K562 (cell line): ENCODE results near the gene PDZD8. TPM values are rescaled to one million over a fixed set of nuclear protein-coding genes. Genes with fewer than 3 reads are reported as not detected.

ENCODE experiments used
- CBX3 ChIP-seq, 2 experiments: IDR thresholded peaks; 1 replicate in 1 of 2; 2 replicates in 1 of 2; pipeline ENCODE4 v1.6.1; 2012; ENCODE audit warnings: inconsistent platforms in 2 of 2, low read length in 2 of 2, borderline replicate concordance in 1 of 2, control low read depth in 1 of 2
- CCNT2 ChIP-seq: IDR thresholded peaks from 2 replicates; pipeline ENCODE4 v1.6.1; 2011; ENCODE audit warnings: borderline replicate concordance, low read depth, mild to moderate bottlenecking, moderate library complexity, mixed read lengths, low read length; ENCODE audit not compliant: insufficient read length; ENCODE audit errors: extremely low read depth
- FOXM1 ChIP-seq, 2 experiments: fragments of 450-650 bp in 1 of 2; sonication (generic) in 1 of 2; formaldehyde crosslinking in 1 of 2; IDR thresholded peaks; 2 replicates each; pipeline versions ENCODE4 v1.6.1 to v1.9.0; 2017 to 2022; ENCODE audit warnings: low read depth in 2 of 2, mild to moderate bottlenecking in 2 of 2, missing genetic modification reagents in 1 of 2, moderate library complexity in 1 of 2
- GATAD2A ChIP-seq: fragments of 450-650 bp; IDR thresholded peaks from 2 replicates; pipeline ENCODE4 v1.6.1; 2017
- HDAC3 ChIP-seq: fragments of 450-650 bp; IDR thresholded peaks from 2 replicates; pipeline ENCODE4 v1.6.1; 2018; ENCODE audit warnings: borderline replicate concordance, mild to moderate bottlenecking, moderate library complexity; ENCODE audit not compliant: partially characterized antibody
- HNRNPH1 ChIP-seq: fragments of 200-400 bp; formaldehyde crosslinking; optimal IDR thresholded peaks from 2 replicates; pipeline ENCODE3; 2017; ENCODE audit warnings: low read depth, mild to moderate bottlenecking, low read length, moderate library complexity
- KAT7 ChIP-seq: sonication (generic); formaldehyde crosslinking; IDR thresholded peaks from 2 replicates; pipeline ENCODE4 v1.8.0; 2022; ENCODE audit warnings: missing genetic modification reagents, mild to moderate bottlenecking, borderline replicate concordance
- KDM1A ChIP-seq, 2 experiments: fragments of 450-650 bp; IDR thresholded peaks; 2 replicates each; pipeline ENCODE4 v1.6.1; 2016; ENCODE audit warnings: mild to moderate bottlenecking in 2 of 2
- MBD2 ChIP-seq: sonication (generic); IDR thresholded peaks from 2 replicates; pipeline ENCODE4 v1.6.1; 2016; ENCODE audit warnings: low read depth, borderline replicate concordance
- NBN ChIP-seq: fragments of 450-650 bp; IDR thresholded peaks from 2 replicates; pipeline ENCODE4 v1.6.1; 2016; ENCODE audit warnings: low read depth, mild to moderate bottlenecking
- NFXL1 ChIP-seq: fragments of 450-650 bp; formaldehyde crosslinking; IDR thresholded peaks from 2 replicates; pipeline ENCODE4 v1.4.0; 2021; ENCODE audit warnings: mild to moderate bottlenecking
- NR2C2 ChIP-seq, 2 experiments: fragments of 200-800 bp in 1 of 2; sonication (Bioruptor generic) in 1 of 2; sonication (generic) in 1 of 2; formaldehyde crosslinking in 1 of 2; IDR thresholded peaks; 2 replicates each; pipeline versions ENCODE4 v1.6.1 to v1.8.0; 2016 to 2022; ENCODE audit warnings: mild to moderate bottlenecking in 1 of 2, missing compliant biosample characterization in 1 of 2, missing genetic modification characterization in 1 of 2, missing genetic modification reagents in 1 of 2
- NRF1 ChIP-seq, 2 experiments: fragments of 450-650 bp; IDR thresholded peaks in 1 of 2; conservative IDR thresholded peaks in 1 of 2; 2 replicates each; pipeline ENCODE4 v1.6.1; 2014; ENCODE audit warnings: mild to moderate bottlenecking in 2 of 2
- POLR2AphosphoS5 ChIP-seq: IDR thresholded peaks from 2 replicates; pipeline ENCODE4 v1.6.1; 2011; ENCODE audit warnings: mild to moderate bottlenecking, low read depth, low read length, moderate library complexity; ENCODE audit not compliant: control insufficient read depth, insufficient read depth
- RBM25 ChIP-seq: fragments of 200-400 bp; formaldehyde crosslinking; IDR thresholded peaks from 2 replicates; pipeline ENCODE4 v1.6.1; 2018; ENCODE audit warnings: low read length, low read depth, moderate library complexity; ENCODE audit not compliant: severe bottlenecking
- RCOR1 ChIP-seq, 2 experiments: IDR thresholded peaks; 2 replicates each; pipeline ENCODE4 v1.6.1; 2012; ENCODE audit warnings: low read depth in 2 of 2, low read length in 2 of 2, borderline replicate concordance in 1 of 2, improper control_type of control experiment in 1 of 2
- SMAD4 ChIP-seq: fragments of 250-450 bp; sonication (Bioruptor Pico); conservative IDR thresholded peaks from 2 replicates; pipeline ENCODE4 v1.8.0; 2021; ENCODE audit warnings: inconsistent platforms, mild to moderate bottlenecking, moderate library complexity
- SMARCE1 ChIP-seq: fragments of 450-650 bp; IDR thresholded peaks from 2 replicates; pipeline ENCODE4 v1.7.1; 2016; ENCODE audit warnings: mild to moderate bottlenecking
- TCF3 ChIP-seq: sonication (generic); formaldehyde crosslinking; IDR thresholded peaks from 2 replicates; pipeline ENCODE4 v1.4.0; 2020; ENCODE audit warnings: mild to moderate bottlenecking, missing genetic modification reagents
- TRIM28 ChIP-seq: fragments of 450-650 bp; IDR thresholded peaks from 2 replicates; pipeline ENCODE4 v1.6.1; 2017
- U2AF1 ChIP-seq: fragments of 200-400 bp; formaldehyde crosslinking; optimal IDR thresholded peaks from 2 replicates; pipeline ENCODE3; 2017; ENCODE audit warnings: mild to moderate bottlenecking, low read depth, low read length, moderate library complexity
- YY1 ChIP-seq, 3 experiments: IDR thresholded peaks; 2 replicates each; pipeline ENCODE4 v1.6.1; 2011; ENCODE audit warnings: low read length in 2 of 3, mild to moderate bottlenecking in 2 of 3, moderate library complexity in 2 of 3, borderline replicate concordance in 1 of 3, control low read depth in 1 of 3, low read depth in 1 of 3; ENCODE audit not compliant: insufficient read depth in 3 of 3, insufficient replicate concordance in 2 of 3, control insufficient read depth in 1 of 3, insufficient read length in 1 of 3; ENCODE audit errors: extremely low read depth in 1 of 3
- ZNF57 ChIP-seq: fragments of 450-650 bp; formaldehyde crosslinking; IDR thresholded peaks from 2 replicates; pipeline ENCODE4 v1.4.0; 2020; ENCODE audit warnings: mild to moderate bottlenecking, moderate library complexity
- ZNF79 ChIP-seq: fragments of 250-450 bp; sonication (Bioruptor Pico); IDR thresholded peaks from 2 replicates; pipeline ENCODE4 v1.4.0; 2020; ENCODE audit warnings: low read depth, mild to moderate bottlenecking, moderate library complexity
- polyA plus RNA-seq, 8 experiments: library from polyadenylated mRNA; depleted of rRNA in 4 of 8; stranded (reverse) in 5 of 8; unstranded in 3 of 8; fragments of >200 nt; fragmentation: Nextera tagmentation in 2 of 8; fragmentation: Illumina TruSeq in 1 of 8; extraction: Ambion mirVana in 2 of 8; extraction: Trizol in 1 of 8; gene quantifications; 2 replicates each; pipeline versions ENCODE4 v1.2.1 to v1.2.3, GENCODE V29; 2011 to 2014; ENCODE audit warnings: inconsistent platforms in 1 of 8, missing spikeins in 1 of 8
- total RNA-seq, 7 experiments: library from RNA; depleted of rRNA in 6 of 7; stranded (reverse); fragments of >200 nt in 6 of 7; fragmentation: Illumina TruSeq in 2 of 7; extraction: Trizol in 2 of 7; gene quantifications; 2 replicates each; pipeline versions ENCODE4 v1.2.1 to v1.2.3, GENCODE V29; 2011 to 2021; ENCODE audit warnings: low replicate concordance in 1 of 7
- TF ChIP-seq, protein P1 (sequence below): fragments of 200-800 bp; sonication (Bioruptor generic); IDR thresholded peaks from 2 replicates; pipeline ENCODE4 v1.6.1; 2017; ENCODE audit warnings: missing genetic modification characterization, missing compliant biosample characterization

PDZD8 gene
- total and polyA plus RNA-seq, 9 of the 15 experiments (the other 6 are each of a cell fraction or from before 2014, with no cell fraction given) = 5.5 to 53.4 (median 36.8) TPM

GRCh38 chr10:117411479-117412399, 36.5 kb upstream of the PDZD8 start (continued):
- TF ChIP-seq ZNF57 (CRISPR knock-in tag) (no peak), RCOR1 (IDR thresholded peaks at IDR 0.05; ENCODE audit: borderline replicate concordance in 1 of 2, low read depth in 2 of 2, low read length in 2 of 2) (peak; percentile 72 to 85; a peak in 3 of 4 replicates), CCNT2 (peak; percentile 56), ZNF79 (CRISPR knock-in tag) (no peak), POLR2AphosphoS5 (peak; percentile 95), NFXL1 (CRISPR knock-in tag) (no peak), SMAD4 (CRISPR knock-in tag) (peak; percentile 42; the same call in 1 of the 2 replicates), NR2C2 (CRISPR knock-in tag; IDR thresholded peaks at IDR 0.05) (no peak), NR2C2 (tag; IDR thresholded peaks at IDR 0.05) (no peak), HDAC3 (peak; percentile 82), FOXM1 (IDR thresholded peaks at IDR 0.05; ENCODE audit: low read depth) (peak; percentile 62; the same call in 1 of the 2 replicates), FOXM1 (CRISPR knock-in tag; IDR thresholded peaks at IDR 0.05; ENCODE audit: low read depth) (no peak), SMARCE1 (peak; percentile 82), U2AF1 (no peak), GATAD2A (peak; percentile 52; the same call in 1 of the 2 replicates), RBM25 (peak; percentile 60), HNRNPH1 (no peak), YY1 (IDR thresholded peaks at IDR 0.05; ENCODE audit: borderline replicate concordance in 1 of 3, control insufficient read depth in 1 of 3, extremely low read depth in 1 of 3, insufficient read depth in 3 of 3, insufficient read length in 1 of 3, insufficient replicate concordance in 2 of 3, low read depth in 1 of 3, low read length in 2 of 3) (peak in 1 of 3 experiments; percentile 45), MBD2 (peak; percentile 76), CBX3 (IDR thresholded peaks at IDR 0.05; ENCODE audit: borderline replicate concordance in 1 of 2, low read length in 2 of 2) (0 out of 3 replicates have a peak, but pooled peaks of 1 of the 2 experiments have one; percentile 53), TCF3 (CRISPR knock-in tag) (peak; percentile 93), KAT7 (CRISPR knock-in tag) (no peak), NBN (peak; percentile 4; the same call in 1 of the 2 replicates), NRF1 (conservative IDR thresholded peaks at IDR 0.05 in 1 of 2, IDR thresholded peaks at IDR 0.05 in 1 of 2) (peak; percentile 46 to 47; a peak in 3 of 4 replicates), TRIM28 (no peak), KDM1A (IDR thresholded peaks at IDR 0.05) (peak; percentile 44 to 68; a peak in 2 of 4 replicates)
- TF ChIP-seq, protein P1, sequence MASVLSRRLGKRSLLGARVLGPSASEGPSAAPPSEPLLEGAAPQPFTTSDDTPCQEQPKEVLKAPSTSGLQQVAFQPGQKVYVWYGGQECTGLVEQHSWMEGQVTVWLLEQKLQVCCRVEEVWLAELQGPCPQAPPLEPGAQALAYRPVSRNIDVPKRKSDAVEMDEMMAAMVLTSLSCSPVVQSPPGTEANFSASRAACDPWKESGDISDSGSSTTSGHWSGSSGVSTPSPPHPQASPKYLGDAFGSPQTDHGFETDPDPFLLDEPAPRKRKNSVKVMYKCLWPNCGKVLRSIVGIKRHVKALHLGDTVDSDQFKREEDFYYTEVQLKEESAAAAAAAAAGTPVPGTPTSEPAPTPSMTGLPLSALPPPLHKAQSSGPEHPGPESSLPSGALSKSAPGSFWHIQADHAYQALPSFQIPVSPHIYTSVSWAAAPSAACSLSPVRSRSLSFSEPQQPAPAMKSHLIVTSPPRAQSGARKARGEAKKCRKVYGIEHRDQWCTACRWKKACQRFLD (CRISPR knock-in tag) = peak; percentile 44; the same call in 1 of the 2 replicates
